Adrenal gland (tissue), 12 donors: ENCODE data around the gene ITPRIPL1. TPM values are rescaled to one million over a fixed set of nuclear protein-coding genes. Genes with fewer than 3 reads are reported as not detected.
A peak's percentile ranks its signal among the peaks of the same experiment; 100 is the strongest.

Source experiments
- DNase-seq, 7 donors: peaks; one replicate each; pipeline ENCODE4 v3.0.0-alpha.2; 2019 to 2020
- H3K27ac ChIP-seq, 5 donors: fragments of 200-600 bp; sonication (generic) in 4 of 5; 1 replicate in 3 of 5; 2 replicates in 2 of 5; pipeline versions ENCODE4 v1.5.1 to v1.8.0; 2016 to 2020; ENCODE audit warnings: mild to moderate bottlenecking in 1 of 5
- H3K27me3 ChIP-seq: fragments of 200-600 bp; 2 replicates; pipeline ENCODE4 v1.8.0; 2021
- H3K36me3 ChIP-seq, 2 donors: fragments of 200-600 bp; replicated peaks in 1 of 2; 1 replicate in 1 of 2; 2 replicates in 1 of 2; pipeline versions ENCODE4 v1.5.1 to v1.8.0; 2018 to 2022
- H3K4me1 ChIP-seq, 2 donors: fragments of 200-600 bp; replicated peaks in 1 of 2; 1 replicate in 1 of 2; 2 replicates in 1 of 2; pipeline versions ENCODE4 v1.5.1 to v1.8.0; 2018 to 2021
- H3K4me3 ChIP-seq, 4 donors: fragments of 200-600 bp; sonication (generic) in 3 of 4; one replicate each; pipeline ENCODE4 v1.5.1; 2016 to 2018
- H3K9me3 ChIP-seq, 3 donors: fragments of 200-600 bp; sonication (generic) in 1 of 3; replicated peaks in 1 of 3; 1 replicate in 2 of 3; 2 replicates in 1 of 3; pipeline versions ENCODE4 v1.5.1 to v1.8.0; 2016 to 2021
- POLR2A ChIP-seq, 2 donors: fragments of 450-650 bp; IDR thresholded peaks; one replicate each; pipeline ENCODE4 v1.6.1; 2017; ENCODE audit warnings: antibody characterized with exemption in 2 of 2, mild to moderate bottlenecking in 2 of 2, moderate library complexity in 1 of 2
- WGBS, 4 donors: extraction: QIAGEN DNeasy Blood & Tissue Kit in 2 of 4; methylation state at CpG; one replicate each; pipeline versions ENCODE4 v1.1.5 to v1.1.7; 2013 to 2017; 5-methylcytosine and 5-hydroxymethylcytosine counted together
- intact Hi-C, 2 donors: fragments of 100-400 bp; cut with DNase I; formaldehyde crosslinking; loops; one replicate each; pipeline versions ENCODE4 v1.14.1 to v1.15.0; 2022 to 2023
- polyA plus RNA-seq, 3 donors: library from polyadenylated mRNA; stranded (reverse); fragments of 200-250 nt in 2 of 3; fragments of 350-450 nt in 1 of 3; fragmentation: Illumina TruSeq in 1 of 3; extraction: RNeasy Lipid Tissue Mini Kit (QIAGEN cat#74804) in 1 of 3; gene quantifications; one replicate each; pipeline ENCODE4 v1.2.3, GENCODE V29; 2013 to 2014
- total RNA-seq, 9 donors: library from RNA; depleted of rRNA in 4 of 9; stranded (reverse); fragments of >200 nt in 4 of 9; fragments of 120-200 nt in 1 of 9; fragmentation: NEBNext Ultra II Directional in 1 of 9; extraction: Animal tissue kit (Norgen Biotek cat#: 25700) in 1 of 9; gene quantifications; one replicate each; pipeline versions ENCODE4 v1.1.0 to v1.2.4, GENCODE V29; 2013 to 2023
- TF ChIP-seq, protein P1 (sequence below), 6 experiments: fragments of 450-650 bp in 4 of 6; fragments of 200-600 bp in 2 of 6; sonication (generic) in 1 of 6; IDR thresholded peaks; 1 replicate in 5 of 6; 2 replicates in 1 of 6; pipeline versions ENCODE4 v1.5.1 to v1.8.0; 2016 to 2021; ENCODE audit warnings: antibody characterized with exemption in 6 of 6, mild to moderate bottlenecking in 2 of 6, moderate library complexity in 1 of 6
- donor health status: healthy with polysubstance abuse.
- donor health status: Bipolar disorder and iron deficiency.
- donor health status: DM: yes; HTN: yes; CAD: no.
- donor health status: DM: no; HTN: no; CAD: no.
- donor health status: DM: no; HTN: no; CAD: no.
- donor health status: DM: yes; HTN: yes; CAD: no.

The ITPRIPL1 gene
- total and polyA plus RNA-seq, 12 donors = 0.32 to 3.8 (median 0.81) TPM; not detected in 1

DNA sequence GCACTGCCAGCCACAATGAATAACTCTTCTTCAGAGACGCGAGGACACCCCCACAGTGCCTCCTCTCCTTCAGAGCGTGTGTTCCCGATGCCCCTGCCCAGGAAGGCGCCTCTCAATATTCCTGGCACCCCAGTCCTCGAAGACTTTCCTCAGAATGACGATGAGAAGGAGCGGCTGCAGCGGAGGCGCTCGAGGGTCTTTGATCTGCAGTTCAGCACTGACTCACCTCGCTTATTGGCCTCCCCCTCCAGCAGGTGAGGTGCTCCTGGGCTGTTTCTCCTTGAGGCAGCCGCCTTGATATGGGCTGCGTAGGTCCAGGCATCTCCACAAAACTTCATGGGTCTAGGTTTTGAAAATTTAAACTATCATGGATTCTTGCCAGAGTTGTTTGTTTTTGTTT, 16.5 kb downstream of the ITPRIPL1 start:
- DNase-seq = no peak
- H3K27me3 ChIP-seq = no peaks in the 10 kb centered on the region
- H3K9me3 ChIP-seq = no peaks in the 10 kb centered on the region
- no peaks in the 10 kb centered on the region for H3K36me3 ChIP-seq
- WGBS, 4 donors = 94 to 98% (median 96%) methylated on average over 14 of the region's 14 CpGs
- H3K4me3 ChIP-seq = no peak overlapping the region
- H3K4me1 ChIP-seq = peaks cover 0 to 9% of the 10 kb centered on the region in 2 donors
- H3K27ac ChIP-seq = peak overlapping the region in 1 of 5 donors; percentile 17
- no peak for TF ChIP-seq POLR2A (IDR thresholded peaks at IDR 0.05)
- TF ChIP-seq, protein P1, sequence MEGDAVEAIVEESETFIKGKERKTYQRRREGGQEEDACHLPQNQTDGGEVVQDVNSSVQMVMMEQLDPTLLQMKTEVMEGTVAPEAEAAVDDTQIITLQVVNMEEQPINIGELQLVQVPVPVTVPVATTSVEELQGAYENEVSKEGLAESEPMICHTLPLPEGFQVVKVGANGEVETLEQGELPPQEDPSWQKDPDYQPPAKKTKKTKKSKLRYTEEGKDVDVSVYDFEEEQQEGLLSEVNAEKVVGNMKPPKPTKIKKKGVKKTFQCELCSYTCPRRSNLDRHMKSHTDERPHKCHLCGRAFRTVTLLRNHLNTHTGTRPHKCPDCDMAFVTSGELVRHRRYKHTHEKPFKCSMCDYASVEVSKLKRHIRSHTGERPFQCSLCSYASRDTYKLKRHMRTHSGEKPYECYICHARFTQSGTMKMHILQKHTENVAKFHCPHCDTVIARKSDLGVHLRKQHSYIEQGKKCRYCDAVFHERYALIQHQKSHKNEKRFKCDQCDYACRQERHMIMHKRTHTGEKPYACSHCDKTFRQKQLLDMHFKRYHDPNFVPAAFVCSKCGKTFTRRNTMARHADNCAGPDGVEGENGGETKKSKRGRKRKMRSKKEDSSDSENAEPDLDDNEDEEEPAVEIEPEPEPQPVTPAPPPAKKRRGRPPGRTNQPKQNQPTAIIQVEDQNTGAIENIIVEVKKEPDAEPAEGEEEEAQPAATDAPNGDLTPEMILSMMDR (IDR thresholded peaks at IDR 0.05) = no peak
- intact Hi-C loops = no loop called here

DNA sequence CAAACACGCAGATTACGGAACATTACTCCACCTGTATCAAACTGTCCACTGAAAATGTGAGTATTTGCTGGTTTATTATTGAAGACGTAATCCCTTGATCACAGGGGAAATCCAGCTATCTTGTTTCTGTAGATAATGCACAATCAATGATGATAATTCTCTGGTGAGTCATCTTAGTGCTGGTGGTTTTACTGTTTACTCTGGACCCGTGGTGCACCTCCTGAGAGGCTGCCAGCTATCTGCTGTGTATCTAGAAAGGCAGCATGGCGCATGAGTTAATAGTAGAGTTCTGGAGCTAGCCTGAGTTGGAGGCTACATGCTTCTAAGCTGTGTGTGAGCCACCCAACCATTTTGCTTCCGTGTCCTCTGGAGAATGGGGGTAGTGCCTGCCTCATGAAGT, 17.0 kb downstream of the ITPRIPL1 start:
- Histone ChIP-seq H3K4me1 (peaks cover 0 to 9% of the 10 kb centered on the region in 2 donors), H3K36me3 (no peaks in the 10 kb centered on the region), H3K4me3 (no peak overlapping the region), H3K27me3 (no peaks in the 10 kb centered on the region), H3K9me3 (no peaks in the 10 kb centered on the region), H3K27ac (peak overlapping the region in 2 of 5 donors; percentile 6 to 17)
- DNase-seq = peak in 5 of 7 donors; percentile 56 to 76 (median 68)
- intact Hi-C loops = no loop called here
- TF ChIP-seq, protein P1 (IDR thresholded peaks at IDR 0.05) = no peak
- 65 to 70% (median 68%) methylated on average over 5 to 6 of the region's 6 CpGs for WGBS, 4 donors

DNA sequence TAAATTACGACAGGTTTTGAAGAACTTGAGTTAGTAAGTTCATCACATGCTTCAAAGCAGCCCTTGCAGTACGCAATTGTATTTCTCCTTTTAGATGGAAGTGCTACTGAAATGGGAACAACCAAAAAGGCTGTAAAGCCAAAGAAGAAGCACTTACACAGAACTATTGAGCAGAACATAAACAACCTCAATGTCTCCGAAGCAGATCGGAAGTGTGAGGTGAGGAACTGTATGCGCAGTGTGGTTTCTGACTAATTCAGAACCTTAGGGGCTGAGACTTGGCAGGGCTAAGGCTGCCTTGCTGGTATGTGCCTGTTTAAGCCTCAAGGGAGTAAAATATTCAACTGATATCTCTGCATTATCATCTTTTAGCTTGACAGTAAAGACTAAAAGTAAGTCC, 18.9 kb downstream of the ITPRIPL1 start:
- Histone ChIP-seq H3K36me3 (no peaks in the 10 kb centered on the region), H3K27me3 (no peaks in the 10 kb centered on the region), H3K4me3 (no peak overlapping the region), H3K9me3 (no peaks in the 10 kb centered on the region), H3K27ac (peak overlapping the region in 2 of 5 donors; percentile 49 to 53), H3K4me1 (peaks cover 0 to 9% of the 10 kb centered on the region in 2 donors)
- TF ChIP-seq, protein P1 (IDR thresholded peaks at IDR 0.05) = no peak
- TF ChIP-seq POLR2A (IDR thresholded peaks at IDR 0.05) = no peak
- DNase-seq = peak in 1 of 7 donors; percentile 24
- intact Hi-C loops = no loop called here
- whole genome bisulfite sequencing, 4 donors = 79 to 90% (median 86%) methylated on average over 5 of the region's 5 CpGs

DNA sequence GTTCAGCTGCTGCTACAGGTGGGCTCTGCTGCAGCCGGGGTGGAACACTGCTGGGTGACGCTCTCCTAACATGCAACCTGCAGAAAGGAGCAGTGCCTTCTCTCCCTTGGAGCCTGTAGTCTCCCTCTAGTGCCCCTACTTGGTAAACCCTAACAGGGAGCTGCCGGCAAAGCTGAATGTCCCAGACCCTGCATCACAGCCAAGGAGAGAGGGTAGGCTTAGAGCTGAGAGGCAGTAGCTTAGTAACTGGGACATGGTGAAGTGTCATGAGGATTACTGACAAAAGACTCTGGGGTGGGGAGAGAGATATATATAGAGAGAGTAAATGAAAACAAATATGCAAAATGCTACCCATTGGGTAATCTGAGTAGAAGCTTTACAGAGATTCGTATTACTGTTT, 20.3 kb downstream of the ITPRIPL1 start:
- H3K27me3 ChIP-seq = no peaks in the 10 kb centered on the region
- DNase-seq = no peak
- H3K36me3 ChIP-seq = no peaks in the 10 kb centered on the region
- 88 to 90% (median 90%) methylated on average over 4 of the region's 4 CpGs for WGBS, 4 donors
- no peaks in the 10 kb centered on the region for H3K9me3 ChIP-seq
- H3K4me1 ChIP-seq = peaks cover 0 to 9% of the 10 kb centered on the region in 2 donors
- H3K27ac ChIP-seq = no peak overlapping the region
- intact Hi-C loops = no loop called here
- no peak overlapping the region for H3K4me3 ChIP-seq
- TF ChIP-seq, protein P1 (IDR thresholded peaks at IDR 0.05) = no peak
- TF ChIP-seq POLR2A (IDR thresholded peaks at IDR 0.05) = no peak
